ENCODE data around the gene TMEM164.
"Not testable (repeated sequence)": the region's sequence is repeated elsewhere in the genome, so short reads cannot be mapped to it uniquely, and the experiment has no call there.

The TMEM164 gene

DNA sequence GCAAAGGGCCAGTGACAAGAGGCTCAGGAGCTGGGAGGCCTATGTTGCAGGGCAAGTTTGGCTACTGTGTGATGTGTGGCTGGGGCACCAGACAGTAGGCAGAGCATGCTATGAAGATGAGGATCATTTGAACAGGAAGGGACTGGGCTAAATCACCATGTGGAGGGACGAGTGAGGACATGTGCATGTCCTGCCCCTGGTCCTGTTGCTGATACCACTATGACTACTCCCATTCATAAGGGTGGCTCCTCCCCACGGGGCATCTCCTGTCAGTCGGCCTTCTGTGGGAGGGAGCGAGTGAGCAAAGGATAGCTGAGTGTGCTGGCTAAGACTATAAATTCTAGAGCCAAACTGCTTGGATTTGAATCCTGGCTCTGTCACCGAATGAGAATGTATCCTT lies 139.2 kb downstream of the TMEM164 start:
- Histone ChIP-seq H3K27ac (no peak overlapping the region), H3K4me3 (no peak overlapping the region)
- no peak for DNase-seq (ENCODE audit: low spot score)
- TF ChIP-seq, protein P1, sequence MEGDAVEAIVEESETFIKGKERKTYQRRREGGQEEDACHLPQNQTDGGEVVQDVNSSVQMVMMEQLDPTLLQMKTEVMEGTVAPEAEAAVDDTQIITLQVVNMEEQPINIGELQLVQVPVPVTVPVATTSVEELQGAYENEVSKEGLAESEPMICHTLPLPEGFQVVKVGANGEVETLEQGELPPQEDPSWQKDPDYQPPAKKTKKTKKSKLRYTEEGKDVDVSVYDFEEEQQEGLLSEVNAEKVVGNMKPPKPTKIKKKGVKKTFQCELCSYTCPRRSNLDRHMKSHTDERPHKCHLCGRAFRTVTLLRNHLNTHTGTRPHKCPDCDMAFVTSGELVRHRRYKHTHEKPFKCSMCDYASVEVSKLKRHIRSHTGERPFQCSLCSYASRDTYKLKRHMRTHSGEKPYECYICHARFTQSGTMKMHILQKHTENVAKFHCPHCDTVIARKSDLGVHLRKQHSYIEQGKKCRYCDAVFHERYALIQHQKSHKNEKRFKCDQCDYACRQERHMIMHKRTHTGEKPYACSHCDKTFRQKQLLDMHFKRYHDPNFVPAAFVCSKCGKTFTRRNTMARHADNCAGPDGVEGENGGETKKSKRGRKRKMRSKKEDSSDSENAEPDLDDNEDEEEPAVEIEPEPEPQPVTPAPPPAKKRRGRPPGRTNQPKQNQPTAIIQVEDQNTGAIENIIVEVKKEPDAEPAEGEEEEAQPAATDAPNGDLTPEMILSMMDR (IDR thresholded peaks at IDR 0.05) = no peak

DNA sequence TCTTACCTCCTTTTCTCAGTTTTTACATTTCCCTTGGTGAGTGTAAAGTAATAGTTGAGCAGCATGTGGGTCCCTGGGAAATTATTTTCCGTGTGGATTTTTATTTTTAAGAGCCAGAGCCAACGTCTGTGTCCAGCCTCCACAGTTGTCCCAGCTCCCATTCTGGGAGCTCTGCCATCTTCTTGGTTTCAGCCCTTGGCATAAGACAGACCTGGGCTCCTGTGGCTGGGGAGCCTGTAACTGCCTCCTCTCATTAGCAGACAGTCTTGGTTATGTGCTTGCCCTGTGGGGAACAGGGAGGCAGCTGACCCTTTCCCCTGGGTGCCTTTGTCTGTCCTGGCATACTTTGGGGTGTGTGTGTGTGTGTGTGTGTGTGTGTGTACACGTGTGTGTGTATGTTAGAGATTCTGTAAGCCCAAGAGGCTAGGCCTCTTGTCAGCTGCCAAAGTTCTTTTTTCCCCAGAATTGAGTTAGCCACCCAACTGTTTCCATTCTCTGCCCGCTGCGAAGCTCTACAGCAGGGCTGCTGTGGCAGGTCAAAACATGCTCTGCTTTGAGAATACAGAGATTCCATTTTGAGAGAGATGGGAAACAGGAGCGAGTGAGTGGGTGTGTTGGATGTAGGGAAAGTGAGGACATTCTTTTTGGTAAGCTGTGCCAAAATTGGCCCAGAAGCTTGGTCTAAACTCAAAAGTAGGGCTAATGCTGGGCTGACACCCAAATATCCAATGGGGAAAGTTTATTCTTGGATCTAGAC lies 140.7 kb downstream of the TMEM164 start:
- Histone ChIP-seq H3K4me3 (no peak overlapping the region), H3K27ac (peak overlapping the region; percentile 30 to 59)
- TF ChIP-seq, protein P1 (IDR thresholded peaks at IDR 0.05) = no peak
- DNase-seq (ENCODE audit: low spot score) = no peak

DNA sequence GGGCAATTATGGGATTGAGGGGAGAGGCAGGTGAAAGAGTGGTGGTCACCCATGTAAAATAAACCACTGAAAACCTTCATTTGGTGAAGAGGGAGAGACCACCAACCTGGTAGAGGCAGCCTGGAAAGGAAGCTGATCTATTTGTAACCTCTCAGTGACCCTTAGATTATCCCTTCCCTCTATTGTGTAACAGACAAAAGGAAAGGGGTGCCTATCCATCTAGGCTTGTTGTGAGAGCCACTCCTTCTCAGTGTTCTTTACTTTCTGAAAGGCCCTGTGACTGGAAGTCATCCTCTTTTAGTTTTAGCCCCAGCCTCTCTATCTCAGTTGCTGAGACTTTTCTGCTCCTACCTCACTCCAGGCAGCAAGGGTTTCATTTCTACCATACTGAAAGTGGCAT lies 142.4 kb downstream of the TMEM164 start:
- H3K27ac ChIP-seq = peak overlapping the region in 1 of 2 donors; percentile 30
- no peak for DNase-seq (ENCODE audit: low spot score)
- no peak overlapping the region for H3K4me3 ChIP-seq
- TF ChIP-seq, protein P1 (IDR thresholded peaks at IDR 0.05) = no peak

DNA sequence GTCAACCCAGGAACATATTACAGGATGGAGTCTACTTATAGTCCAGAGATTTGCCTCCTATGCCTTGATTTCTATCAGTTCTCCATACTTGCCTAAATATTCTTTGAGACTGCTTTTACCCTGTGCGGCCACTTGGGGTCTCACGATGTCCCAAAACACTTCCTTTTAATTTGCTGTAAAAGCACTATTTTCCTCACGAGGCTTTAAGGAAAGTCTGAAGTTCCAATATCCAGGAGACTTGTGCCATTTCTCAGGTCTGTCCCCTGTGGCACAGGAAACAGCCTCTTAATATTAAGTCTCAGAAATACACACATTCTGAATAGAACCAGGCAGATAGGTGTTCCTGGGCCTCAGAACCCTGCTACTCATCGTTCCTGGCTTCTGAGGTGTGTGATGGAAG lies 142.9 kb downstream of the TMEM164 start:
- no peak for DNase-seq (ENCODE audit: low spot score)
- TF ChIP-seq, protein P1 (IDR thresholded peaks at IDR 0.05) = peak; percentile 35
- Histone ChIP-seq H3K27ac (peak overlapping the region in 1 of 2 donors; percentile 30), H3K4me3 (no peak overlapping the region)

DNA sequence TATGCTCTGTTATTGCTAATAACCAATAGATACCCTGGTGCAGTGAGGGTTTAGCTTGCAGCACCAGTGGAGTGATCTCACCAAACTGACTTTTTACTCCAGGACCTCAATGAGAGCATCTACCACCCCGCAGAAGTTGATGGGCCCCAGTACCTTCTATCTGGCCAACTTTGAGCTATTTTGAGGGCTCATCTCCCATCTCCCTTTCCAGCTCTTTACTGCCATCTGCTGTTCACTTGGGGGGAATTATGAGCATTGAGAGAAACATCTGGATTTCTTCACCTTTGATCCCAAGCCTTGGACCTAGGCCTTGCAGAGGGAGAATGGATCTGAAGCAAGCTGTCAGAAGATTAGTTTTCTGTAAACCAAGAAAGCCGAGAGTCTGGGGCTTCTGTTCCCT lies 143.6 kb downstream of the TMEM164 start:
- no peak overlapping the region for H3K4me3 ChIP-seq
- TF ChIP-seq, protein P1 (IDR thresholded peaks at IDR 0.05) = peak; percentile 43
- no peak for DNase-seq (ENCODE audit: low spot score)
- H3K27ac ChIP-seq = no peak overlapping the region

DNA sequence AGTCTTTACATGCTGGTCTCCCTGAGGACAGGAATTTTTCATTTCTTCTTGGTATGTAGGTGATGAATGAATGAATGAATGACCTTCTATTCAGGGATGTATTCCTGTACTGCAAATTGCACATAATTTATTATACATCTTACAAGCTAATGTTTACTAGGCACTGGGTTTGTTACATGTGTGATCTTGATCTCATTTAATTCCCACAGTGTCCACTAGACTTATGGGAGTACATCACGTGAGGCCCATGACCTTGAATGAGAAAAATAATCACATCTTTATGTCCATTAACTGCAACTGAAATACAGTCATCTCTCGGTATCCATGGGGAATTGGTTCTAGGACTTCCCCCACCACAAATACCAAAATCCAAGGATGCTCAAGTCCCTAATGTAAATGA lies 150.3 kb downstream of the TMEM164 start:
- Histone ChIP-seq H3K27ac (no peak overlapping the region), H3K4me3 (no peak overlapping the region)
- DNase-seq (ENCODE audit: low spot score) = no peak
- TF ChIP-seq, protein P1 (IDR thresholded peaks at IDR 0.05) = no peak

- TF ChIP-seq, protein P1 (IDR thresholded peaks at IDR 0.05) = no peak
- H3K27ac ChIP-seq = no peak overlapping the region
- DNase-seq (ENCODE audit: low spot score) = no peak
- H3K4me3 ChIP-seq = no peak overlapping the region
Observed at GRCh38 chrX:110153896-110154295, 151.0 kb downstream of the TMEM164 start.

- H3K27ac ChIP-seq, H3K4me3 ChIP-seq: not testable (repeated sequence)
Observed at GRCh38 chrX:110154328-110154727, 151.4 kb downstream of the TMEM164 start.

More at GRCh38 chrX:110154328-110154727, 151.4 kb downstream of the TMEM164 start:
- DNase-seq (ENCODE audit: low spot score) = peak; percentile 7

All from coronary artery (tissue), 2 donors.